LNCAP (cell line): ENCODE measurements around the gene SH2D2A.
A peak's percentile ranks its signal among the peaks of the same experiment; 100 is the strongest.

ENCODE experiments used
- CTCF ChIP-seq: fragments of 450-650 bp; IDR thresholded peaks from 2 replicates; pipeline ENCODE4 v1.5.1; 2017; ENCODE audit warnings: mild to moderate bottlenecking

Gene SH2D2A

GRCh38 chr1:156860628-156861423, 44.2 kb upstream of the SH2D2A start, which contains the start of gene NTRK1:
Gene NTRK1, plus strand, starts transcription at chr1:156860865. Its CDS starts 70 bp downstream, at chr1:156860935.
- TF ChIP-seq CTCF: no peak

- peak; percentile 96 for TF ChIP-seq CTCF
Measured at GRCh38 chr1:156860113-156860627, 43.5 kb upstream of the SH2D2A start.

DNA sequence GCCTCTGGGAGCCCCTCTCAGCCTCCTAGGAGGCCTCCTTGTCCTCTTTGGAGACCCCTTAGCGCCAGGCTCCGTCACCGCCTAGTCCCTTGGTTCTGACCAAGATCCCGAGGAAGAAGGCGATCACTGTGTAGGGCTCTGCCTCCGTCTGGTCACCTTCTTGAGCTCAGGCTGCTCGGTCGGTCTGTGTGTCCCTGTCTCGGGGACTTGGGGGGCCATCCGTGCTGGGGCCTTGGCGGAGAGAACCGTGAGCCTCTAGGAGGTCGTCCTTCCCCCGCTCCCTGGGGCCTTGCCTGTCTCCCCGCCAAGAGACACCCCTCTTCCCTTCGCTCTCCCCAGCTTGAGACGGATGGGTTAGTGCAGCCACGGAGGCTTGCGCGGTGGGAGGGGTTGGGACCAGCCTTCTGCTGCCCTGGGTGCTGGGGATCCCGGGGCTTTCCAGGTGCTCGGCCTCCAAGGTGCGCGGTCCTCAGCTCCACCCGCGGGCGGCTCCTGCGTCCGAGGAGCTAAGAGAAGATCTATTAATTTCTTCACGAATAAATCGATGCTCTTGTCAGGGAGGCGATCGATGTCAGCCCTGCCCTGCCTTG, 43.0 kb upstream of the SH2D2A start:
- TF ChIP-seq CTCF: no peak

DNA sequence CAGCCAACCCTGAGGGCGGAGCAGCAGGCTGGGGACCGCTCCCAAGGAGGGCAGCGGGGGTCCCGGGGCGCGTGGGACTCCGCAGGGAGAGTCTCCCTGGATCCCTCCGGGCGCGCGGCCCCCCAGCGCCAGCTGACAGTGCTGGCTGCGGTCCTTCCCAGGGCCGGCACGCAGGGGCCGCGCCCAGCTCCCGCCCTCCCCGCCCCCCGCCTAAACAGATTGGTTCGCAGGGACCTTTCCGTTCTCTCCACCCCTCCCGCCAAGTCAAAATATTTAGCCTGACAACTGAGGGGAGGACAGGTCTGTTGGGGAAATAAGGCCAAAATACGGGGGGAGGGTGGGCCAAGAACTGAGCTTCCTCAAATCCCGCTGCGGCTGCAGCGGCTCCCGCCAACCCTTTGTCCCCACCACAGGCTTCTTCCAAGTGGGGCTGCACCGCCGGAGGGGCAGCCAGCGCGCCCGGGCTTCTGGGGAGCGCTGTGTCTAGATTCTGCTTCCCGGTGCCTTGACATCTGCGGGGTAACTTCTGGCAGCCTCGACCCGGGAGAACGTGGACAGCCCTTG, 42.4 kb upstream of the SH2D2A start, which contains the start of gene INSRR:
INSRR (minus strand) TSS at position 159 of the 564 bp plus-strand sequence. CDS start 496 bp downstream, outside the sequence.
- TF ChIP-seq CTCF: no peak

GRCh38 chr1:156858555-156858956, 41.9 kb upstream of the SH2D2A start:
- TF ChIP-seq CTCF: no peak

- TF ChIP-seq CTCF: no peak
Measured at GRCh38 chr1:156857532-156857931, 40.9 kb upstream of the SH2D2A start.

GRCh38 chr1:156856282-156856785, 39.7 kb upstream of the SH2D2A start:
- no peak for TF ChIP-seq CTCF
